HCT116 (cell line): ENCODE results near the gene PRRG2. TPM values are rescaled to one million over a fixed set of nuclear protein-coding genes. Genes with fewer than 3 reads are reported as not detected.

Experiments
- ATAC-seq: fragments of 200-7000 bp; cut with Tn5 transposase; 2 replicates; pipeline ENCODE4 v1.9.1; 2020; ENCODE audit warnings: mild to moderate bottlenecking, moderate library complexity
- BruUV-seq: library from RNA; stranded (reverse); fragments of 400-500 nt; replicated peaks from 2 replicates; lab custom pipeline; 2021; lab: Mats Ljungman, UMichigan
- CTCF ChIA-PET: fragments of 300-600 bp; sonication (Branson Sonifier 250); formaldehyde crosslinking; loops from one replicate; lab custom pipeline; 2021; ENCODE audit warnings: antibody characterized with exemption; lab: Charles Lee
- POLR2A ChIA-PET: fragments of 300-600, 350-600 bp; sonication (Branson Sonifier 250); formaldehyde crosslinking; loops from one replicate; lab custom pipeline; 2021; ENCODE audit warnings: antibody characterized with exemption; lab: Charles Lee
- RAD21 ChIA-PET, 2 experiments: fragments of 300-600 bp; sonication (Branson Sonifier 250); formaldehyde crosslinking; loops; one replicate each; lab custom pipeline; 2023; ENCODE audit warnings: low total read pairs in 2 of 2; ENCODE audit not compliant: uncharacterized antibody in 2 of 2, unreplicated experiment in 2 of 2, low non-redundant PET in 1 of 2; lab: Charles Lee
- DNase-seq: peaks from one replicate; pipeline ENCODE4 v3.0.0-alpha.2; 2010; ENCODE audit warnings: low read depth, low spot score
- H2AFZ ChIP-seq: fragments of 200-600 bp; shearing (Covaris generic), sonication (generic); 2 replicates; pipeline ENCODE4 v1.6.1; 2017; ENCODE audit warnings: low read depth, mixed run types, mixed read lengths, antibody characterized with exemption, low read length; ENCODE audit not compliant: poor library complexity, severe bottlenecking
- H3K27ac ChIP-seq: 2 replicates; pipeline ENCODE4 v1.5.1; 2012; ENCODE audit warnings: low read depth, low read length
- H3K27me3 ChIP-seq: fragments of 200-600 bp; sonication (generic); 2 replicates; pipeline ENCODE4 v1.6.1; 2016; ENCODE audit warnings: mixed run types, low read length, mixed read lengths; ENCODE audit not compliant: insufficient read depth
- H3K36me3 ChIP-seq, 2 experiments: fragments of 200-500 bp in 1 of 2; fragments of 200-600 bp in 1 of 2; sonication (Bioruptor generic) in 1 of 2; sonication (generic) in 1 of 2; 2 replicates each; pipeline versions ENCODE4 v1.5.1 to v1.6.1; 2014 to 2016; ENCODE audit warnings: low read length in 2 of 2, inconsistent platforms in 1 of 2, mixed read lengths in 1 of 2, mixed run types in 1 of 2; ENCODE audit not compliant: insufficient read depth in 2 of 2, control insufficient read depth in 1 of 2
- H3K4me1 ChIP-seq, 2 experiments: fragments of 200-600 bp in 1 of 2; sonication (generic) in 1 of 2; 2 replicates each; pipeline versions ENCODE4 v1.5.1 to v1.6.1; 2012 to 2017; ENCODE audit warnings: low read length in 2 of 2, inconsistent platforms in 1 of 2, mild to moderate bottlenecking in 1 of 2, mixed read lengths in 1 of 2, mixed run types in 1 of 2, moderate library complexity in 1 of 2; ENCODE audit not compliant: insufficient read depth in 2 of 2, control insufficient read depth in 1 of 2
- H3K4me2 ChIP-seq: fragments of 200-600 bp; sonication (generic); 2 replicates; pipeline ENCODE4 v1.6.1; 2017; ENCODE audit warnings: mixed run types, low read length, mixed read lengths
- H3K4me3 ChIP-seq, 2 experiments: fragments of 200-600 bp in 1 of 2; sonication (generic) in 1 of 2; replicated peaks in 1 of 2; 2 replicates each; pipeline ENCODE4 v1.5.1; 2011 to 2016; ENCODE audit warnings: low read length in 2 of 2, control low read depth in 1 of 2, low read depth in 1 of 2, mild to moderate bottlenecking in 1 of 2, mixed read lengths in 1 of 2, mixed run types in 1 of 2
- H3K79me2 ChIP-seq: fragments of 200-600 bp; sonication (generic); 2 replicates; pipeline ENCODE4 v1.6.1; 2017; ENCODE audit warnings: mild to moderate bottlenecking, mixed run types, low read length, moderate library complexity, mixed read lengths; ENCODE audit not compliant: insufficient read depth
- H3K9ac ChIP-seq: fragments of 200-600 bp; sonication (generic); 2 replicates; pipeline ENCODE4 v1.6.1; 2016; ENCODE audit warnings: low read length, mixed read lengths
- H3K9me2 ChIP-seq: fragments of 200-600 bp; sonication (generic), shearing (Covaris generic); 2 replicates; pipeline ENCODE4 v1.6.1; 2017; ENCODE audit warnings: mixed run types, mild to moderate bottlenecking, moderate library complexity; ENCODE audit not compliant: insufficient read depth
- H3K9me3 ChIP-seq, 2 experiments: fragments of 200-500 bp in 1 of 2; fragments of 200-600 bp in 1 of 2; sonication (Bioruptor generic) in 1 of 2; sonication (generic) in 1 of 2; 2 replicates each; pipeline ENCODE4 v1.6.1; 2014 to 2017; ENCODE audit warnings: low read length in 2 of 2, mixed read lengths in 2 of 2, inconsistent platforms in 1 of 2, low read depth in 1 of 2, mild to moderate bottlenecking in 1 of 2, mixed run types in 1 of 2, moderate library complexity in 1 of 2; ENCODE audit not compliant: control insufficient read depth in 1 of 2, insufficient read depth in 1 of 2
- H4K20me1 ChIP-seq: fragments of 200-600 bp; sonication (generic), shearing (Covaris generic); 2 replicates; pipeline ENCODE4 v1.6.1; 2017; ENCODE audit warnings: mixed run types, mild to moderate bottlenecking, moderate library complexity; ENCODE audit not compliant: insufficient read depth
- EGR1 ChIP-seq: IDR thresholded peaks from 2 replicates; pipeline ENCODE4 v1.6.1; 2012; ENCODE audit warnings: low read depth
- ELF1 ChIP-seq: IDR thresholded peaks from 2 replicates; pipeline ENCODE4 v1.6.1; 2012; ENCODE audit warnings: low read depth, borderline replicate concordance
- FOSL1 ChIP-seq: IDR thresholded peaks from 2 replicates; pipeline ENCODE4 v1.6.1; 2012; ENCODE audit warnings: low read depth
- JUND ChIP-seq: IDR thresholded peaks from 2 replicates; pipeline ENCODE4 v1.6.1; 2012
- POLR2A ChIP-seq: IDR thresholded peaks from 2 replicates; pipeline ENCODE4 v1.7.0; 2011; ENCODE audit warnings: borderline replicate concordance; ENCODE audit not compliant: insufficient read depth, insufficient read length; ENCODE audit errors: extremely low read depth
- POLR2AphosphoS5 ChIP-seq: IDR thresholded peaks from 2 replicates; pipeline ENCODE4 v1.6.1; 2011; ENCODE audit warnings: mild to moderate bottlenecking, low read depth, low read length, moderate library complexity
- SIN3A ChIP-seq: IDR thresholded peaks from 2 replicates; pipeline ENCODE4 v1.6.1; 2012; ENCODE audit warnings: low read depth
- YY1 ChIP-seq: IDR thresholded peaks from 2 replicates; pipeline ENCODE4 v1.6.1; 2011; ENCODE audit warnings: low read length, low read depth, moderate library complexity, mild to moderate bottlenecking; ENCODE audit not compliant: insufficient replicate concordance; ENCODE audit errors: extremely low read depth
- ZNF274 ChIP-seq: fragments of 200-500 bp; sonication (Bioruptor generic); IDR thresholded peaks from 2 replicates; pipeline ENCODE4 v1.6.1; 2014; ENCODE audit warnings: mild to moderate bottlenecking, low read depth, low read length, inconsistent platforms
- intact Hi-C: fragments of 100-400 bp; cut with micrococcal nuclease; formaldehyde crosslinking; loops from 2 replicates; pipeline ENCODE4 v1.10.0; 2022
- total RNA-seq: library from RNA; stranded (reverse); gene quantifications from one replicate; pipeline ENCODE4 v1.2.1, GENCODE V29; 2021; ENCODE audit not compliant: unreplicated experiment
- TF ChIP-seq, protein P1 (sequence below): IDR thresholded peaks from 2 replicates; pipeline ENCODE4 v1.6.1; 2012
- TF ChIP-seq, protein P2 (sequence below): IDR thresholded peaks from 2 replicates; pipeline ENCODE4 v1.6.1; 2011; ENCODE audit warnings: mild to moderate bottlenecking, low read length, moderate library complexity; ENCODE audit not compliant: insufficient replicate concordance; ENCODE audit errors: extremely low read depth

Gene PRRG2
- total RNA-seq, 1 experiment from 2014 or later, result 6.2 TPM

DNA sequence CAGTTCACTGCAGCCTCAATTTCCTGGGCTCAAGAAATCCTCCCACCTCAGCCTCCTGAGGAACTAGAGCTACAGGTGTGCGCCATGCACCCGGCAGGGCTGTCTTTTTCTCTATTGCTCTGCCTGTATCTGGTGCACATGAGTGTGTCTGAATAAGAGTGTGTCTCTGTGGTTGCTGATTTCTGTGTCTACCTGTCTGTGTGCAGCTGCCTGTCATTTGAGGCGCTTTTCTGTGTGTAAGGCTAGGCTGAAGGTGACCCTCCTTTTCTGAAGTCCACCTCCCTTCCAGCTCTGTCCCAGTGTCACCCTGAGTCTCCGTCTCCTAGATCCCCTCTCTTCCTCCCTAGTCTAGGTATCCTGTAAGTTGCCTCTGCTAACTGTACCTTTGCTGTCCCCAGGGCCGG, 8.4 kb downstream of the PRRG2 start:
- H3K4me2 ChIP-seq, result peak overlapping the region; percentile 93
- H3K9ac ChIP-seq, result no peak overlapping the region
- H3K9me2 ChIP-seq, result no peaks in the 10 kb centered on the region
- intact Hi-C loops, result no loop called here
- DNase-seq (no peak), ATAC-seq (no peak)
- no peak overlapping the region for H2AFZ ChIP-seq
- TF ChIP-seq, protein P1, sequence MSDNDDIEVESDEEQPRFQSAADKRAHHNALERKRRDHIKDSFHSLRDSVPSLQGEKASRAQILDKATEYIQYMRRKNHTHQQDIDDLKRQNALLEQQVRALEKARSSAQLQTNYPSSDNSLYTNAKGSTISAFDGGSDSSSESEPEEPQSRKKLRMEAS, result no peak
- no peak for TF ChIP-seq JUND
- TF ChIP-seq FOSL1, result no peak
- TF ChIP-seq YY1, result no peak
- TF ChIP-seq ZNF274, result no peak
- no peak for TF ChIP-seq POLR2A
- TF ChIP-seq SIN3A, result no peak
- no peak for TF ChIP-seq POLR2AphosphoS5
- TF ChIP-seq EGR1, result no peak
- no peak for TF ChIP-seq ELF1
- TF ChIP-seq, protein P2, sequence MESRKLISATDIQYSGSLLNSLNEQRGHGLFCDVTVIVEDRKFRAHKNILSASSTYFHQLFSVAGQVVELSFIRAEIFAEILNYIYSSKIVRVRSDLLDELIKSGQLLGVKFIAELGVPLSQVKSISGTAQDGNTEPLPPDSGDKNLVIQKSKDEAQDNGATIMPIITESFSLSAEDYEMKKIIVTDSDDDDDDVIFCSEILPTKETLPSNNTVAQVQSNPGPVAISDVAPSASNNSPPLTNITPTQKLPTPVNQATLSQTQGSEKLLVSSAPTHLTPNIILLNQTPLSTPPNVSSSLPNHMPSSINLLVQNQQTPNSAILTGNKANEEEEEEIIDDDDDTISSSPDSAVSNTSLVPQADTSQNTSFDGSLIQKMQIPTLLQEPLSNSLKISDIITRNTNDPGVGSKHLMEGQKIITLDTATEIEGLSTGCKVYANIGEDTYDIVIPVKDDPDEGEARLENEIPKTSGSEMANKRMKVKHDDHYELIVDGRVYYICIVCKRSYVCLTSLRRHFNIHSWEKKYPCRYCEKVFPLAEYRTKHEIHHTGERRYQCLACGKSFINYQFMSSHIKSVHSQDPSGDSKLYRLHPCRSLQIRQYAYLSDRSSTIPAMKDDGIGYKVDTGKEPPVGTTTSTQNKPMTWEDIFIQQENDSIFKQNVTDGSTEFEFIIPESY, result no peak
- no peaks in the 10 kb centered on the region for H3K9me3 ChIP-seq
- peaks cover 23% of the 10 kb centered on the region for H3K79me2 ChIP-seq
- H3K4me3 ChIP-seq, result no peak overlapping the region
- H3K27me3 ChIP-seq, result no peaks in the 10 kb centered on the region
- H3K27ac ChIP-seq, result peak overlapping the region; percentile 61; the same call in 1 of the 2 replicates
- BruUV-seq, result no TSS peak
- peaks cover 10 to 33% of the 10 kb centered on the region in 2 experiments; a peak in 3 of 4 replicates for H3K4me1 ChIP-seq
- CTCF ChIA-PET, result interaction anchor here (2.2 kb wide), 1 partner anchor 19 kb away, joined by 7 read pairs; no protein-coding TSS in a partner anchor
- H3K36me3 ChIP-seq, result peaks cover 6 to 9% of the 10 kb centered on the region in 2 experiments; a peak in 2 of 4 replicates
- POLR2A ChIA-PET, result interaction anchor here (1.0 to 5.4 kb wide), 5 partner anchors 9 to 76 kb away, joined by 3 to 50 read pairs (median 5); partner anchors contain the start of genes NOSIP, PRRG2, RRAS and SCAF1
- peaks cover 8% of the 10 kb centered on the region; the same call in 1 of the 2 replicates for H4K20me1 ChIP-seq
- RAD21 ChIA-PET, result no interaction called here
